ENCODE data around the gene WNT1. TPM values are rescaled to one million over a fixed set of nuclear protein-coding genes. Genes with fewer than 3 reads are reported as not detected.

The WNT1 gene
- total RNA-seq, 1 experiment from 2014 or later, result not detected

DNA sequence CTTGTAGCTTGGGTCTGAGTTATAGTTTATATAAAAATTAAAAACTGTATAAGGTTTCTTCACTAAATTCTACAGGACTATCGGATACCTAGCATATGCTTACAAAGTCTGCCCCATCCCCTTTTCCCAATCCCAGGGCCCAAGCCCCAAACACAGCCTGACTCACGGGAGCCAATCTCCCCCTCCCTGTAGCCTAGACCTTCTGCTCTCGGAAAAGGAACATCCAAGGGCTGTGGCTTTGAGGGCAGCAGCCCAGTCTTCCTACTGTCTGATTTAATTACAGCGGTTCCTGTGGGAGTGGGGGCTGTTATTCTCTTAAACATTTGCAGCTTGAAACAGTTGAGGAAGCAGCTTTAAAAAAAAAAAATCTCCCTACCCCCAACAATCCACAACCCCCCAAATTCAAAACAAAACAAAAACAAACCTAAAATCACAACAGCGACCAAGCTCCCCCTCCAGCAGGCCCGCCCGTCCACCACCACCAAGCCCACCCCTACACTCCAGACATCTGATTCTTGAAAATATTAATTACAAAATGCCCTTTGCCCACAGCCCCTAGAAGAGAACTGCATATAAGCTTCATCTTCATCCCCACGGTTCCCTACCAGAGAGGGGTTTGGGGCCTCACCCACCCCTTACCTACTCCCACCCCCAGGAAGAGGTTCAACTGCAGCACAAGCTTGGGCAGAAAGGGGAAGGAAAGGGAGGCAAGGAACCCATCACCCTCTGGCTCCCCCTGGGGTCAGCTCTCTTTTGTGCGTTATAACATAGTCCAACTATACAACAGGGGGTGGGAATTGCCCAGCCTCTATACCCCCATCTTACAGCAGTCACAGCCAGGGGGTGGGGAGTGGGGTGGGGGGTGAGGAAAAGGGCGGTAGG is 41.6 kb downstream of the WNT1 start:
- no peak overlapping the region for H3K4me3 ChIP-seq (ENCODE audit: insufficient read depth, low read depth, low read length)
- peaks cover 23% of the 10 kb centered on the region for H3K36me3 ChIP-seq (replicated peaks; ENCODE audit: control insufficient read depth, insufficient read depth, low read length)
- H3K27me3 ChIP-seq (ENCODE audit: control insufficient read depth, insufficient read depth, low read length), result no peaks in the 10 kb centered on the region
- peak; percentile 91 for DNase-seq

DNA sequence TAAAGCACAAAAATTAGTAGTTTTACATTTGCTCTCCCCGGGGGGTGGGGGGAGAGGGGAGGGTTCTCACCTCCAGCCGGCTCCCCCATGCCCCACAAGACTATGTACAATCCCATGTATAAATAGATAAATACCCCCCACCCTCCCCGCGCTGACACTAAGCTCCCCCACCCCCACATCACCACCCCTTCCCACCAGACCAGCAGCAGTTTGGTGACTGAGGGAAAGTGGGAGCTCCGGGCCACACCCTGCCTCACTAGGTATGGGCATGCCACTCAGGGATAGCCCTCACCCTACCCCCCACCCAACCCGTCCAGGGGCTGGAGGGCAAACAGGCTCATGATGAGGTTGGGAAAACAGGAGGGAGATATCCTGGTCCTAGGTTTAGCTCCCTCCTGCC is 42.3 kb downstream of the WNT1 start:
- Histone ChIP-seq H3K4me3 (ENCODE audit: insufficient read depth, low read depth, low read length) (no peak overlapping the region), H3K36me3 (replicated peaks; ENCODE audit: control insufficient read depth, insufficient read depth, low read length) (peaks cover 31% of the 10 kb centered on the region), H3K27me3 (ENCODE audit: control insufficient read depth, insufficient read depth, low read length) (no peaks in the 10 kb centered on the region)
- peak; percentile 69 for DNase-seq

DNA sequence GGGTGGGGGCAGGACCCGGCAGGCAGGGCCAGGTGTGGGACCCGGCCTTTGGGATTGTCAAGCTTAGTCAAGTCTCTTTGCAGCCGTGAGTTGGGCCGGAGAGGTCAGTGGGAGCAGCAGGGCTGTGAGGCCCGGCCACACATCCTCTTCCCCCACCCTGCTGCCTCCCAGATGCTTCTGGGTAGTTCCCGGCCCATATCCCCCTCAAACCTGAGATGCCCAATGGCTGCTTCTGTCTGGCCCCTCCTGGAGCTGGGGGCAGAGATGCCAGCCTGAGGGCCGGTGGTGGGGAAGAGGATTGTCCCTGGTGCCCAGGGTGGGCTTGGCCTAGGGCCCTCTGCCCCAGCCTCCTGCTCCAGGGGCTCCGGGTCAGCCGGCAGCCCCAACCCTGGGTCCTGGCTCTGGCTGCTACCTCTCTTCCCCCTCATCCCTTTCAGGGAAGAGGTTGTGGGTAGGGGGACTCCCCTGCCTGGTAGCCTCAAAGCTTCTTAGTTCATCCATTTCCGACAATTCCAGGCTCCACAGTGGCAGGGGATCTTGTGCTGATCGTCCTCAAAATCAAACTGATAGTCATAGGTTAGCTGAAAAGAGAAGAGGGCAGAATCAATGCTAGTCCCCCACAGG is 43.3 kb downstream of the WNT1 start:
- H3K36me3 ChIP-seq (replicated peaks; ENCODE audit: control insufficient read depth, insufficient read depth, low read length), result peaks cover 37% of the 10 kb centered on the region
- no peak overlapping the region for H3K4me3 ChIP-seq (ENCODE audit: insufficient read depth, low read depth, low read length)
- H3K27me3 ChIP-seq (ENCODE audit: control insufficient read depth, insufficient read depth, low read length), result no peaks in the 10 kb centered on the region
- peak; percentile 58 for DNase-seq

DNA sequence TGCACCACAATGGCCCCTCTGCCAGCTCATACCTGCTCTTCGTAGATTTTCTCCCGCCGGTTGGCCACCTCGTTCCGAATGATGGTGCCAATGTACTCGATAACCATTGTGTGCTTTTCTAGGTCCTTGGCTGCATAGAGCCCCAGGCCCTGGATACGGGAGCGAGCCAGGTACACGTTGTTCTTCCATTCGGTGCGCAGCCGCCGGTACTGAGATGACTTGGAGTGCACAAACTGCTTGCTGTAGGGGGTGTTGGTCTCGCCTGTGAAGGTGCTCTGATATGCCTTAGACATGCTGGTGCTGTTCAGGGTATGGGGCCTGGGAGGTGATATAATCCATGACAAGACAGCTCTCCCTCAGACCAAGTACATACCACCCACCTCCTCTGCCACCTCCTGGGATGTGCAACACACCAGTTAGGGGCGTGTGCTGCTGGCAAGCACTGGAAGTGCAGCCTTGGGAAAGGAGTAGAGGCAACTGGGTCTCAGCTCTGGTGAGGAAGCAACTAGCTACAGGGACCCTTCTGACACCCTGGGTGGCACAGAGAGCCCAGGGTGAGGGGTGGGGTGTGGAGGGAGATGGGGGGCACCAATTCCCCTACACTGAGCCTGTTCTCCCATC is 44.5 kb downstream of the WNT1 start:
- Histone ChIP-seq H3K27me3 (ENCODE audit: control insufficient read depth, insufficient read depth, low read length) (no peaks in the 10 kb centered on the region), H3K4me3 (ENCODE audit: insufficient read depth, low read depth, low read length) (no peak overlapping the region), H3K36me3 (replicated peaks; ENCODE audit: control insufficient read depth, insufficient read depth, low read length) (peaks cover 43% of the 10 kb centered on the region)
- peak; percentile 29 for DNase-seq

DNA sequence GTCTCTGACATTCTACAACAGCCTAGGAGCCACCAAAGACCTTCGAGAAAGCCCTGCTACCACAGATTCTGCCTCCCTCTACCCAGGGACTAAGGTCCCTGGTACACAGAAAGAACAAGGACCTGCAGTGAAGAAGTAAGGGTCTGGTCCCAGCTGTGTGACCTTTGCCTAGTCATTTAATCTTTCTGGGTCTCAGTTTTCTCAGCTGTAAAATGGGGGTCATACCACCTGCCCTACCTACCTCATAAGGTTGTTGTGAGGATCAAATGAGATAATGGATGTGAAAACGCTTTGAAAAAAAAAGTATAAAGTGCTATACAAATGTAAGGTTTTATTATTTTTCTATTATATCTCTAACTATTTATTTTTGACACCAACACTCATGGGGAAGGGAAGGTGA is 45.7 kb downstream of the WNT1 start:
- H3K36me3 ChIP-seq (replicated peaks; ENCODE audit: control insufficient read depth, insufficient read depth, low read length), result peaks cover 54% of the 10 kb centered on the region
- H3K4me3 ChIP-seq (ENCODE audit: insufficient read depth, low read depth, low read length), result no peak overlapping the region
- no peak for DNase-seq
- H3K27me3 ChIP-seq (ENCODE audit: control insufficient read depth, insufficient read depth, low read length), result no peaks in the 10 kb centered on the region

DNA sequence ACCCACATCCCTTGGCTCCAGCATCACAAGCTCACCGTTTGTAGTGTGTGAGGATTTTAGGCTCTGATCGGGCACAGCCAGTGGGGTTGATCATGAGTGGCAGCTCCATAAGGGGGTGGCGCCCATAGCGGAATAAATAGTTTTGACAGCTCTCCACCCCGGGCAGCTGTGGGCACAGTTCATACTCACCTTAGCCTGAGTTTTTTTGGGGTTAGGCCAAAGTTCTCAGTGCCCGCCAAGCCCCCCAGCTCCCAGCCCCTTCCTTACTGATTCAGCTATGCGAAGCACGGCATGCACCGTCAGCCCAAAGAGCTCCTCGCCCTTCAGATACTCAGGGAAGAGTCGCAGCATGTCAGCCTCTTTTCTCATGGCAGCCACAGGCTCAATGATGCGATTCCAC is 46.4 kb downstream of the WNT1 start:
- DNase-seq, result peak; percentile 17
- Histone ChIP-seq H3K27me3 (ENCODE audit: control insufficient read depth, insufficient read depth, low read length) (no peaks in the 10 kb centered on the region), H3K4me3 (ENCODE audit: insufficient read depth, low read depth, low read length) (no peak overlapping the region), H3K36me3 (replicated peaks; ENCODE audit: control insufficient read depth, insufficient read depth, low read length) (peaks cover 57% of the 10 kb centered on the region)

DNA sequence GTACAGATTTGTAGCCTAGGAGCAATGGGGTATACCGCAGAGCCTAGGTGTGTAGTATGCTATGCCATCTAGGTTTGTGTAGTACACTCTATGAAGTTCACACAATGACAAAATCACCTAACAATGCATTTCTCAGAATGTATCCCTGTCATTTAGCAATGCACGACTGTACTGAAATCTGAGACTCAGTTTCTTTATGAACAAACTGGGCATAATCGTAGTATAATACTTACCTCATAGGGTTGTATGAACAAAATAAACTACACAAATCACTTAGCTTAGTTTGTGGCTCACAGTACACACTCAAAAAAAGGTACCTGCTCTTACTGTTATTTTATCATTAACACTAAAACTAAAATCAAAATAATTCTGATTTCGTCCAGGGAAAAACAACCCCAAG is 47.3 kb downstream of the WNT1 start:
- Histone ChIP-seq H3K27me3 (ENCODE audit: control insufficient read depth, insufficient read depth, low read length) (no peaks in the 10 kb centered on the region), H3K36me3 (replicated peaks; ENCODE audit: control insufficient read depth, insufficient read depth, low read length) (peaks cover 61% of the 10 kb centered on the region), H3K4me3 (ENCODE audit: insufficient read depth, low read depth, low read length) (no peak overlapping the region)
- no peak for DNase-seq

DNA sequence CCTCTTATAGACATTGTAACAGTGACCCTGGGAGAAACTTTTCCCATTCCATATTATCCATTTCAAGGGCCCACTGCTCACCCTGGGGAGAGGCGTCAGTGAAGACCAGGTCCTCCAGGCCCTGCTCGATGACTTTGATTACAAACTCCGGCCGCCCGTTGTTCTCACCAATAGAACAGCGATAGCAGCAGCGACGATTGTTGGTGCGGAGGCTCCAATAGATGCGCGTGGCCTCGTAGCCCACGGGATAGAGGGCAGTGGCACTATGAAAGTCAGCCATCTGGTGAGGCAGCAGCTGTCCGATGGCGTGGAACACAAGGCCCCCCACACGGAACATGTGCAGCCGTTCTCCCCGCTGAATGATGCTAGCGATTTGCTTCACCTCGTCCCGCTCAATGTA is 48.0 kb downstream of the WNT1 start:
- Histone ChIP-seq H3K36me3 (replicated peaks; ENCODE audit: control insufficient read depth, insufficient read depth, low read length) (peaks cover 64% of the 10 kb centered on the region), H3K27me3 (ENCODE audit: control insufficient read depth, insufficient read depth, low read length) (no peaks in the 10 kb centered on the region), H3K4me3 (ENCODE audit: insufficient read depth, low read depth, low read length) (no peak overlapping the region)
- peak; percentile 30 for DNase-seq

DNA sequence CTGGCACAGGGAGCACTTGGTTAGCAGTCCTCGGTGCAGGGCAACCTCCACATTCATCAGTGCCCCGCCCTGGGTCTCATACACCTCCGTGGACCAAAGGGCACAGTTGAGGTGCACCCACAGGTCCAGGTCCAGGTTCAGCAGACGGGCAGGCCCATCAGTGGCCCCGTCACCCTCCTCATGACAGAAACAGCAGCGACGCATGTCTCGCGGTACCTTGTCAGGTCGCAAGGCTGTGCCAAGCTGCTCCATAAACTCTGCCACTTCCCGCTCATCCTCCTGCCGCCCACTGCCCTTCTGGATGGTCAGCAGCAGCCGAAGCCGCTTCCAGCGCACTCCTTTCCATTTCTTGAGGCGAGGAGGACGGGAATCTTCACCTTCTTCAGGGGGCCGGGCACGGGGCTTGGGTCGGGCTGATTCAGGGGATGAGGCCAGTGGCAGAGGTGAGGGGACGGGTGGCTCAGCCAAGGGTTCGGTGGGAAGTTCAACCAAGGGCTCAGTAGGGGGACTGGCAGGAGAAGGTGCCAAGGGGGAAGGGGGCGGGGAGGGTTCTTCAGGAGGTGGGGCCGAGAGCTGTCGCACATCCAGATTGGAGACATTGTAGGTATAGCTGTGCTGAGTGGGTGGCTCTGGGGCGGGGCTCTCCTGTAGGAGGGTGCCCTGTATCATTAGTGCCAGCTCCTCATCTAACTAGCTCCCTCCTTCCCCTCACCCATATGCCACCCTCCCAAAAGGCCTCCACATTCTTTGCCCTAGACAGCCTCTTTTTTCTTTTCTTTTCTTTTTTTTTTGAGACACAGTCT is 48.8 kb downstream of the WNT1 start:
- DNase-seq, result peak; percentile 48
- no peaks in the 10 kb centered on the region for H3K27me3 ChIP-seq (ENCODE audit: control insufficient read depth, insufficient read depth, low read length)
- H3K4me3 ChIP-seq (ENCODE audit: insufficient read depth, low read depth, low read length), result no peak overlapping the region
- H3K36me3 ChIP-seq (replicated peaks; ENCODE audit: control insufficient read depth, insufficient read depth, low read length), result peaks cover 66% of the 10 kb centered on the region

DNA sequence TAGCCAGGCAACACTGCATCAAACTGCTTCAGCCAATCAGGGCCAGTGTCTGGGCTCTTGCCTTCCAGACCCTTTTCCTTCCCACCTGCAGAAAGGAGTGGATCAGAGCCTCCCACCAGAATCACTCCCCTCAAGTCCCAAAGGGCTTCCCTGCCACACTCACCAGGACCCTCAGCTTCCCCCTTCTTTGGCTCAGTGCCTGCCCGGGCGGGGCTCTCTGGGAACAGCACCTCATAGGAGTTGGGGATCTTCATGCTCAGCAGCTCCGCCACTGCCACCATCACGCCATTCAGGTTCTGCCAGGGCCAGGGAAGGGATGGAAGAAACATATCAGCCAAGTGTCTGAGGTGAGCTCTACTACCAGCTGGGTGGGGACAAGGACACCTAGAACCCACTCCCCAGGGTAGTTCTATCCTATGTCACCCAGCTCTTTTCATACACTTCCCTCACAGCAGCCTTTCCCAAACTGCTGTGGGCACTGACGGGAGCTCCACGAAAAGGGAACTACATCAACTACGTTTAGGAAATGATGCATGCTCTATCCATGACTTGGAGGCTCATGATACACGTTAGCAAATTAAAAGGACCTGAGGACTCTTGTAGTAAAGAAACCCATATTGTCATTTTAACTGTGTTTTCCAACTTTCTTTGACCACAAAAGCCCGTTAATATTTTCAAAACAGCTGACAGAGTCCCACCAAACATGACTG is 49.9 kb downstream of the WNT1 start:
- H3K36me3 ChIP-seq (replicated peaks; ENCODE audit: control insufficient read depth, insufficient read depth, low read length), result peaks cover 70% of the 10 kb centered on the region
- H3K4me3 ChIP-seq (ENCODE audit: insufficient read depth, low read depth, low read length), result no peak overlapping the region
- DNase-seq, result peak; percentile 30
- H3K27me3 ChIP-seq (ENCODE audit: control insufficient read depth, insufficient read depth, low read length), result no peaks in the 10 kb centered on the region

DNA sequence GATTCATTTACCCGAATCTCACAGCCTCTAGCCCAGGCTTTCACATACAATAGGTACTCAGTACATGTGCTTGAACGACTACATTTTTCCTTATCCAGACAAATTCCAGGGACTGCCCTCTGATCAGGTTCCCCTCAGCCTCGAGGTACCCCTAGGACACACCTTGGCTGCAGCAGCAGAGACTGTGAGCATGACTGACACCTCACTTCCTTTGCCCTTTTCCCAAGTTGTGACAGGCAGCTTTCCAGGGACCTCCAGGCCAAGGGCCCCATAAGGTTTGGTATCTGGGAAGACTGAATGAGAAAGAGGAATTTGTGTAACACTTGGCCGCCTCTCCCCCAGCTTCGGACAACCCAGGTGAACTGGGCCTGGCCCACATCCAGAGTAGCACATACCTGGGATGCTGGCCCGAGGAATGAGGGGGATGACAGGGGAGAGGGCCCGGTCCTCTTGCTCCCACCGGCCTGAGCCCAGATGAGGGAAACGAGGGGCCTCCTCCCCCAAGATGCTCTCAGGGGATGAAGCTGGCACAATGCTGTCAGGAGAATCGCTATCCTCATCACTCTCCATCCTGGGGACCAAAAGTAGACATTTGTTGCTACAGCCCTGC is 50.6 kb downstream of the WNT1 start:
- Histone ChIP-seq H3K27me3 (ENCODE audit: control insufficient read depth, insufficient read depth, low read length) (no peaks in the 10 kb centered on the region), H3K4me3 (ENCODE audit: insufficient read depth, low read depth, low read length) (no peak overlapping the region), H3K36me3 (replicated peaks; ENCODE audit: control insufficient read depth, insufficient read depth, low read length) (peaks cover 71% of the 10 kb centered on the region)
- peak; percentile 28 for DNase-seq

DNA sequence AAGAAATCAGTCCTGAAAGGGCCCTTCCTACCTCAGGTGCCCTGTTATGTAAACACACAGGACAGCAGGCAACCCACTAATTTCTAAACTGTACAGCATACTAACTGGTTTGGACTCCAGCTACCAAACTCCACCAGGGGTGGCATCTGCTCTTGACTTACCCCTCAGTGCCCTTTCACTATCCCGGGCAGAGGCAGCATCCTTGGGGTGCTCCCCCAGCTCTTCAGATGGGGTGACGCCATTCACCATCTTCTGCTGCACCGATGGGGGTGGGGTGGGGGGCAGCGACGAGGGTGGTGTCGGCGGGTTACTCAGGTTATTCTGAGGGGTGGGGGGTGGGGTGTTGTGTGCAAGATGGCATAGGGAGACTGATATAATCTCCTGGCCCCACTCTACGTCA is 52.0 kb downstream of the WNT1 start:
- Histone ChIP-seq H3K27me3 (ENCODE audit: control insufficient read depth, insufficient read depth, low read length) (no peaks in the 10 kb centered on the region), H3K4me3 (ENCODE audit: insufficient read depth, low read depth, low read length) (no peak overlapping the region), H3K36me3 (replicated peaks; ENCODE audit: control insufficient read depth, insufficient read depth, low read length) (peaks cover 73% of the 10 kb centered on the region)
- peak; percentile 48 for DNase-seq

DNA sequence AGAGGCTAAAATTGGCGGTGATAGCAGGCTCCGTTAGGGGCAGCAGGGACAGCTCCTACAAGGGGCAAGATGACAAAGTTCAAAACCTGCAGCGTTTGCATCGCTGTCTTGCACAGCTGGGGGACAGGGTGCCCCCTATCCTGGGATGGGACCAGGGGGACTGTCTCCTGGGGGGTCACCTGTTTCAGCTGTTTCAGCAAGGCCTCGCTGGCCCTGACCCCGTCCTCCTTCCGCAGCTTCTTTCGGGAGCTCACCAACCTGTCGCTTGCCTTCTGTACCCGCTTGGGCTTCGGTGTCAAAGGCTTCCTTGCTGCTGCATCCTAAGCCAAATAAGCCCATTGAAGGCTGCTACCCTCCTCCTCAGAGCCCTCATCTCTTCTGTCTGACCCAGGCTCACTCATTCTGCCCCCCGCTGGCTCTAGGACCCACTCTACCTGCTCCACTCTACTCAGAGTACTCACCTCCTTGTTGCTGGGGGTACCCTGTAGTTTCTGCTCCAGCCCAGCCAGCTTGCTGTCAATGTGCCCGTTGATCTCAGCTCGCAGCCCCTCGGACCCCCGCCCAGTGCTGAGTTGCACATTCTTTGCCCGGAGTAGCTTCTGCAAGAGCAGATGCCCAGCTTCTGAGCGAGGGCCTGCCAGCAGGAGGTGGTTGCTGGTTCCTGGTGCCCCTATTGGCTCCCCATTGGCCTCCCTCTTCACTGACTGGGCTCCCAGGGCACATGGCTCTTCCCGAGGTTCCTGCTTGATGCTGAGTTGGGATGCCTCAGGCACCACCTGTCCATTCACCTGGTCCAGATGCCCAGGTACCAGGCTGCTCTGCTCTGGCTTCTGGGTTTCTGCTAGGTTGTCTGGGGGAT is 52.8 kb downstream of the WNT1 start:
- no peaks in the 10 kb centered on the region for H3K27me3 ChIP-seq (ENCODE audit: control insufficient read depth, insufficient read depth, low read length)
- no peak overlapping the region for H3K4me3 ChIP-seq (ENCODE audit: insufficient read depth, low read depth, low read length)
- peak; percentile 49 for DNase-seq
- peaks cover 72% of the 10 kb centered on the region for H3K36me3 ChIP-seq (replicated peaks; ENCODE audit: control insufficient read depth, insufficient read depth, low read length)

Measured in H7 (cell line).